ENCODE measurements around the gene ADGRG3.

The ADGRG3 gene

GRCh38 chr16:57668263-57668571, at the start of gene ADGRG3:
TSS of gene ADGRG3 (plus strand) at chr16:57668306. CDS start at chr16:57668348, 42 bp downstream.
- FAIRE-seq (no peak), DNase-seq (ENCODE audit: low spot score) (no peak)

- FAIRE-seq (no peak), DNase-seq (ENCODE audit: low spot score) (no peak)
Observed at GRCh38 chr16:57619133-57619605, 48.9 kb upstream of the ADGRG3 start.

GRCh38 chr16:57619606-57620334, 48.3 kb upstream of the ADGRG3 start:
- DNase-seq (ENCODE audit: low spot score) (no peak), FAIRE-seq (no peak)

- FAIRE-seq (no peak), DNase-seq (ENCODE audit: low spot score) (no peak)
Observed at GRCh38 chr16:57620335-57621231, 47.5 kb upstream of the ADGRG3 start.

- DNase-seq (ENCODE audit: low spot score) (no peak), FAIRE-seq (no peak)
Observed at GRCh38 chr16:57621521-57622271, 46.4 kb upstream of the ADGRG3 start.

GRCh38 chr16:57622361-57623250, 45.5 kb upstream of the ADGRG3 start:
- peak; percentile 89 for FAIRE-seq
- DNase-seq (ENCODE audit: low spot score), result peak; percentile 91

GRCh38 chr16:57623251-57624043, 44.7 kb upstream of the ADGRG3 start:
- peak; percentile 96 for DNase-seq (ENCODE audit: low spot score)
- peak; percentile 85 for FAIRE-seq

- peak; percentile 89 for FAIRE-seq
- peak; percentile 93 for DNase-seq (ENCODE audit: low spot score)
Observed at GRCh38 chr16:57624044-57624688, 43.9 kb upstream of the ADGRG3 start.

GRCh38 chr16:57624806-57625500, 43.2 kb upstream of the ADGRG3 start:
- no peak for DNase-seq (ENCODE audit: low spot score)
- FAIRE-seq, result no peak

GRCh38 chr16:57626420-57627170, 41.5 kb upstream of the ADGRG3 start:
- no peak for DNase-seq (ENCODE audit: low spot score)
- FAIRE-seq, result no peak

- FAIRE-seq (peak; percentile 95), DNase-seq (ENCODE audit: low spot score) (peak; percentile 98)
Observed at GRCh38 chr16:57627184-57627871, 40.8 kb upstream of the ADGRG3 start.

- DNase-seq (ENCODE audit: low spot score) (peak; percentile 99), FAIRE-seq (no peak)
Observed at GRCh38 chr16:57628008-57628781, 39.9 kb upstream of the ADGRG3 start, which contains the start of gene ADGRG1. TSS of gene ADGRG1 (plus strand) at chr16:57628630. CDS start at chr16:57650288, 21,658 bp downstream.

- no peak for FAIRE-seq
Observed at GRCh38 chr16:57628783-57629293, 39.3 kb upstream of the ADGRG3 start.

GRCh38 chr16:57629516-57630406, 38.3 kb upstream of the ADGRG3 start:
- no peak for FAIRE-seq

More at GRCh38 chr16:57628783-57629293, 39.3 kb upstream of the ADGRG3 start:
- DNase-seq (ENCODE audit: low spot score), result no peak

GRCh38 chr16:57630407-57630797, 37.7 kb upstream of the ADGRG3 start:
- no peak for FAIRE-seq

More at GRCh38 chr16:57629516-57630406, 38.3 kb upstream of the ADGRG3 start:
- no peak for DNase-seq (ENCODE audit: low spot score)

More at GRCh38 chr16:57630407-57630797, 37.7 kb upstream of the ADGRG3 start:
- no peak for DNase-seq (ENCODE audit: low spot score)
